CD4-positive, alpha-beta T cell treated with Interleukin-10 for 1 hour (primary cell): ENCODE results near the gene KIF27.
"Not testable (repeated sequence)": the region's sequence is repeated elsewhere in the genome, so short reads cannot be mapped to it uniquely, and the experiment has no call there.

Experiments used
- DNase-seq: peaks from one replicate; pipeline ENCODE4 v3.0.0-alpha.2; 2020

The KIF27 gene

GRCh38 chr9:83927591-83927990, 6.4 kb upstream of the KIF27 start:
- no peak for DNase-seq

- peak; percentile 73 for DNase-seq
Observed at GRCh38 chr9:83920469-83920926, 734 bp downstream of the KIF27 start.

GRCh38 chr9:83919111-83919510, 2.1 kb downstream of the KIF27 start:
- DNase-seq, result no peak

GRCh38 chr9:83912194-83912593, 9.0 kb downstream of the KIF27 start:
- peak; percentile 63 for DNase-seq

- no peak for DNase-seq
Observed at GRCh38 chr9:83906144-83906543, 15.1 kb downstream of the KIF27 start.

- DNase-seq, result not testable (repeated sequence)
Observed at GRCh38 chr9:83900615-83901014, 20.6 kb downstream of the KIF27 start.

- not testable (repeated sequence) for DNase-seq
Observed at GRCh38 chr9:83894301-83894700, 26.9 kb downstream of the KIF27 start.

GRCh38 chr9:83886498-83886897, 34.7 kb downstream of the KIF27 start:
- DNase-seq, result not testable (repeated sequence)

GRCh38 chr9:83885559-83886240, 35.5 kb downstream of the KIF27 start:
- DNase-seq, result not testable (repeated sequence)

- DNase-seq, result not testable (repeated sequence)
Observed at GRCh38 chr9:83881687-83882408, 39.4 kb downstream of the KIF27 start.

- not testable (repeated sequence) for DNase-seq
Observed at GRCh38 chr9:83875559-83875958, 45.7 kb downstream of the KIF27 start.

GRCh38 chr9:83849895-83850294, 71.3 kb downstream of the KIF27 start:
- not testable (repeated sequence) for DNase-seq

- not testable (repeated sequence) for DNase-seq
Observed at GRCh38 chr9:83837070-83837643, 84.1 kb downstream of the KIF27 start.

GRCh38 chr9:83830426-83831071, 90.7 kb downstream of the KIF27 start:
- DNase-seq, result not testable (repeated sequence)

- not testable (repeated sequence) for DNase-seq
Observed at GRCh38 chr9:83824986-83825623, 96.1 kb downstream of the KIF27 start.

GRCh38 chr9:83817356-83818278, 103.6 kb downstream of the KIF27 start, which contains the start of gene GKAP1:
GKAP1 (minus strand) TSS chr9:83817769; CDS start chr9:83806517, 11,252 bp downstream.
- peak; percentile 91 for DNase-seq

GRCh38 chr9:83817011-83817355, 104.2 kb downstream of the KIF27 start:
- not testable (repeated sequence) for DNase-seq

- not testable (repeated sequence) for DNase-seq
Observed at GRCh38 chr9:83815120-83815519, 106.1 kb downstream of the KIF27 start.

GRCh38 chr9:83809213-83809612, 112.0 kb downstream of the KIF27 start:
- not testable (repeated sequence) for DNase-seq

- not testable (repeated sequence) for DNase-seq
Observed at GRCh38 chr9:83804454-83804853, 116.8 kb downstream of the KIF27 start.

- not testable (repeated sequence) for DNase-seq
Observed at GRCh38 chr9:83803941-83804340, 117.3 kb downstream of the KIF27 start.
